Measurements from ENCODE around the gene SLC25A38.
"Not testable (repeated sequence)": the region's sequence is repeated elsewhere in the genome, so short reads cannot be mapped to it uniquely, and the experiment has no call there.

SLC25A38 gene

DNA sequence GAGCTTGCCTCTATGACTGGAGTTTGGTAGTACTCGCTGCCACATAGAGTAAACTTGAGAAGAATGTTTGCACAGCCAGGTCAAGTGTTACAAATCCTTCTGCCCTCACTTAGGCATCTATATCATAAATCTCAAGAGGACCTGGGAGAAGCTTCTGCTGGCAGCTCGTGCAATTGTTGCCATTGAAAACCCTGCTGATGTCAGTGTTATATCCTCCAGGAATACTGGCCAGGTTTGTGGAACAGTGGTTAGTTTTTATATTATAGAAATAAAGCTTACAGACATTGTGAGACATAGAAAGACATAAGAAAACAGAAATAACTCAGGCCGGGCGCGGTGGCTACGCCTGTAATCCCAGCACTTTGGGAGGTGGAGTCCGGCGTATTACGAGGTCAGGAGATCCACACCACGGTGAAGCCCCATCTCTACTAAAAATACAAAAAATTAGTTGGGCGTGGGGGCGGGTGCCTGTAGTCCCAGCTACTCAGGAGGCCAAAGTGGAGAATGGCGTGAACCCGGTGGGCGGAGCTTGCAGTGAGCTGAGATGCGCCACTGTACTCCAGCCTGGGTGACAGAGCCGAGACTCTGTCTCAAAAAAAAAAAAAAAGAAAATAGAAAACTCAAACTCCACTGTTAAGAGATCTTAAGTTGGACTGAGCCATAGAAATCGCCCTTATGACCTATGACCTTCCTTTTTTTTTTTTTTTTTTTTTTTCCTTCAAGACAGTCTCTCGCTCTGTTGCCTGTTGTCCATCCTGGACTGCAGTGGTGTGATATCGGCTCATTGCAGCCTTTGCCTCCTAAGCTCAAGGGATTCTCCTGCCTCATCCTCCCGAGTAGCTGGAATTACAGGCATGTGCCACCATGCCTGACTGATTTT is 25.6 kb downstream of the SLC25A38 start:
- DNase-seq, result no peak

DNA sequence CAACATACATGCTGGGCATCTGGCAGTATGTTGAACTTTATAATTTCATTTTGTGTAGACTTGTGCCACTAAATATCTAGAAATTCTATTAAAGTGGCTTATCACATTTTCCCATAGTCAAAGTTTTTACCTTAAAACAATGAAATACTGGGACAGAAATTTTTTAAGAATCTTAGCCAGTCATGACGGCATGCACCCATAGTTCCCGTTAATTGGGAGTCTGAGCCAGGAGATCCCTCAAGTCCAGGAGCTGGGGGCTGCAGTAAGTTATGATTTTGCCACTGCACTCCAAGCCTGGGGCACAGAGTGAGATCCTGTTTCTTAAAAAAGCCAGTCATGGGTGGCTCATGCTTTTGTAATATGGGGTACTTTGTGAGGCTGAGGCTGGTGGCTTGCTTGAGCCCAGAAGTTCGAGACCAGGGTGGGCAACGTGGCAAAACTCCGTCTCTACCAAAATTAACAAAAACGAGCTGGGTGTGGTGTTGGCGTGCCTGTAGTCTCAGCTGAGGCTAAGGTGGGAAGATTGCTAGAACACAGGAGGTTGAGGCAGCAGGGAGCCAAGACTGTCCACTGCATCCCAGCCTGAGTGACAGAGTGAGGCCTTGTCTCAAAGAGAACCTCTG is 26.5 kb downstream of the SLC25A38 start:
- no peak for DNase-seq

GRCh38 chr3:39410893-39411292 is 27.7 kb downstream of the SLC25A38 start:
- DNase-seq, result no peak

GRCh38 chr3:39412668-39413260 is 29.6 kb downstream of the SLC25A38 start:
- DNase-seq, result no peak

DNA sequence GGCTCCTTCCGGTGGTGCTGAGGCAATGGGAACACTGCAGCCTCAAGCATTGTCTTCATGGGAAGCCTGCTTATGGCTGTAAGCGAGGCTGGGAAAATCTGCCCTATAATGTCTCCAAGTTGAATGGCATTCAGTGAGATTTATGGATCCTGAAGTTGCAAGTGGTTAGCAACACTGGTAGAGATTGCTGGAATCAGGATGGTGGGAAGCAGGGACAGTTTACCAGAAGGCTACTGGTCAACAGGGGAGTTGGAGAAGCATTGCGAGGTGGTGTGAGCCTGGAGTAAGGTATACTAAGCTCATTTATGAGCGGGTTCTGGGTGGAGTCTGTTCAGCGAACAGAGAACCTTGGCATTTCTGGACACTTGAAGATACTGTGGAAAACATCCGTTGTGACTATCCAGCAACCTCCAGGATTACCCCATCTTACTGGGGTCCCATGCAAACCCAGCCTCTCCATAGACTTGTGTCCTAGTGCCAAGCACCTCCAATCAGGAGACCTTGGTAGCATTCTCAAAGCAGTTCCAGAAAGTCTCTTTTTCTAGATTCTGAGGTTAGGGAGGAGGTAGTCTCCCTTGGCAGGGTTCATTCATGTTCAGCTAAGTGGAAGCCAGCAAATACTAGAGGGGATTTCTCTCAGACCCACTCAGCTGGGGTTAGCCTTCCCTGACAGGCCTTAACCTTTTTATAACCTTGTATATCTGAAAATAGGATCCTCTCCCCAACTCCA is 30.7 kb downstream of the SLC25A38 start:
- no peak for DNase-seq

DNA sequence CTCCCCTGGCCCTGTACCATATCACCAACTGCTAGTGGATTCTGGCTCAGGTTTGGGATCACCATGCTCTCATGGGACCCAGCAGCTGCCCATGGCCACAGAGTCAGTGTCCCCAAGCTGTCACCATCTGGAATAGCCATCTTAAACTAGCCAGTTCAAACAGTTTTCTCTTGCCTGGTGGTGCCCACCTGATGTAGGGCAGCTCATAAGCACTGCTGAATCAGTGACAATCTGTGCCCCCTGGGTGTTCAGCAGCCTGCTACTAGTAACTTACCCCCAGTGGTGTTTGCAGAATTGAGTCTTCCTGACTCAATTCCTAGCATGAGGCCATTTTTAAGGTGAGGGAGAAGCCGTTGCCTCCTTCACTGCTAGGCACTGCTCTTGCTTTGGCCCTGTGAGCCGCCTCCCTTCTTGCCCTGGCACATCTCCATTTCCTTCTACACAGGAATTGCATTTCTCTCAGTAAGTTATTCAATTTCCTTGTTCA is 31.3 kb downstream of the SLC25A38 start:
- DNase-seq, result no peak

DNA sequence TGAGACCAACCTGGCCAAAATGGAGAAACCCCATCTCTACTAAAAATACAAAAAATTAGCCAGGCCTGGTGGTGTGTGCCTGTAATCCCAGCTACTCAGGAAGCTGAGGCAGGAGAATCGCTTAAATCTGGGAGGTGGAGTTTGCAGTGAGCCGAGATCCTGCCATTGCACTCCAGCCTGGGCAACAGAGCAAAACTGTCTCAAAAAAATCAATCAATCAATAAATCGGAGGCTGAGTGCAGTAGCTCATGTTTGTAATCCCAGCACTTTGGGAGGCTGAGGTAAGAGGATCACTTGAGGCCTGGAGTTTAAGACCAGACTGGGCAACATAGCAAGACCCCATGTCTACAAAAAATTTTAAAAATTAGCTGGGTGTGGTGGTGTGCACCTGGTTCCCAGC is 32.1 kb downstream of the SLC25A38 start:
- not testable (repeated sequence) for DNase-seq

GRCh38 chr3:39415983-39416382 is 32.8 kb downstream of the SLC25A38 start:
- no peak for DNase-seq

- not testable (repeated sequence) for DNase-seq
Measured at GRCh38 chr3:39416998-39417397, 33.8 kb downstream of the SLC25A38 start.

DNA sequence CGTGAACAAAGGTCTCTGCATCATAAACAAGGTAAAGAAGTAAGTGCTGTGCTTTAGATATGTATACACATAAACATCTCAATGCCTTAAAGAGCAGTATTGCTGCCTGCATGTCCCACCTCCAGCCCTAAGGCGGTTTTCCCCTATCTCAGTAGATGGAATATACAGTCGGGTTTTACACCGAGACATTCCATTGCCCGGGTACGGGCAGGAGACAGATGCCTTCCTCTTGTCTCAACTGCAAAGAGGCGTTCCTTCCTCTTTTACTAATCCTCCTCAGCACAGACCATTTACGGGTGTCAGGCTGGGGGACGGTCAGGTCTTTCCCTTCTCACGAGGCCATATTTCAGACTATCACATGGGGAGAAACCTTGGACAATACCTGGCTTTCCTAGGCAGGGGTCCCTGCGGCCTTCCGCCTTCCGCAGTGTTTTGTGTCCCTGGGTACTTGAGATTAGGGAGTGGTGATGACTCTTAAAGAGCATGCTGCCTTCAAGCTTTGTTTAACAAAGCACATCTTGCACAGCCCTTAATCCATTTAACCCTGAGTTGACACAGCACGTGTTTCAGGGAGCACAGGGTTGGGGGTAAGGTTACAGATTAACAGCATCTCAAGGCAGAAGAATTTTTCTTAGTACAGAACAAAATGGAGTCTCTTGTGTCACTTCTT is 35.5 kb downstream of the SLC25A38 start:
- DNase-seq, result not testable (repeated sequence)

- no peak for DNase-seq
Measured at GRCh38 chr3:39419742-39420315, 36.7 kb downstream of the SLC25A38 start.

DNA sequence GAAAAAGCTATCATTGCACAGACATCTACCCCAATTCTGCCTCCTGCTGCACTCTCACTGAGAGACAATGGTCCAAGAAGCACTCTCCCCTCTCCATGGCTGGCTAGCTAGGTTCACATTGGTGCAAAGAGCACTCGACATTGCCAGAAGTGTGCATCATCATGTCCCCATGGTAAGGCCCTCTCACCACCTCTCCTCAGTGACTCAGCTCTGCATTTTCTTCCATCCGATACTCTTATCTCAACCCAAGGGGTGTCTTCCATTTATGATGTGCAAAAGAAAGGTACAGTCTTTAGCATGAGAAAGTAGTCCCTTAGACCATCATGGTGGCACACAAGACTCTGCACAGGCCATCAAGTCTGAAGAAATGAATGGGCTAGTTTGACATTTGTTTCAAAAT is 37.4 kb downstream of the SLC25A38 start:
- DNase-seq, result no peak

DNA sequence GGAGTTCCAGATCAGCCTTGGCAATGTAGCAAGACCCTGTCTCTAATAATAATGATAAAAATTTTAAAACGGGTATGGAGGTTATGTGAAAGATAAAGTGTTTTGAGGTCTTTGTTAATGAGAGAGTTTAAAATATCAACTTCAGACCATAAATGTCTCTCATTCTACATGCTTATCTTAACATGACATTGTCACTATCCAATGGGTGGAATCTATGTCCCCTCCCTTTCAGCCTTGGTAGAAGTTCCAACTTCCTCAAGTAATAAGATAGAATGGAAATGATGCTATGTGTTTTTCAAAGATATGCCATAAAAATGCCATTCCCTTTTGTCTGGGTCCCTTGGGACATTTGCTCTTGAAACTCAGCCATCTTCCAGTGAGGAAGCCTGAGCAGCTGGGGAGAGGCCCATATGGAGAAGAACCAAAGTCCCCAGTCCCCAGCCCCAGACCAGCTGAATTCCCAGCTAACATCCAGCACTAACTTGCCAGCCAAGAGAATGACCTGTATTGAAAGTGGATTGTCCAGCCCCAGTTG is 40.3 kb downstream of the SLC25A38 start:
- DNase-seq, result no peak

DNA sequence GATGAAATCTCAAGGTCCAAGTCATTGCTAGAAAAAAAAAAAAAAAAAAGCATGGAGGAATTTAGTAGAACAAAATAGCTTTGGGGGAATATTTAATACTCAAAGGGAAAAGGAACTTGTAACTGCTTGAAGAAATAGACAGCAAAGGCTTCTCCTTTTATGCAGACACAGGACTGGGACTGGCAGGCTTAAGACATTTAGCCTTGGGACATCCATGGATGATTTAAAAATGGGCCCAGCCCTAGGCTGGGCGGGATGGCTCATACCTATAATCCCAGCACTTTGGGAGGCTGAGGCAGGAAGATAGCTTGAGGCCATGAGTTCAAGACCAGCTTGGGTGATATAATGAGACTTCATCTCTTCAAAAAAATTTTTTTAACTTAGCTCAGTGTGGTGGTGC is 43.1 kb downstream of the SLC25A38 start:
- DNase-seq, result no peak

GRCh38 chr3:39427506-39427905 is 44.3 kb downstream of the SLC25A38 start:
- no peak for DNase-seq

- peak; percentile 34 for DNase-seq
Measured at GRCh38 chr3:39428745-39429201, 45.6 kb downstream of the SLC25A38 start.

GRCh38 chr3:39429466-39429865 is 46.3 kb downstream of the SLC25A38 start:
- no peak for DNase-seq

- DNase-seq, result no peak
Measured at GRCh38 chr3:39432342-39432741, 49.2 kb downstream of the SLC25A38 start.

GRCh38 chr3:39433642-39434041 is 50.5 kb downstream of the SLC25A38 start:
- DNase-seq, result no peak

GRCh38 chr3:39434574-39434973 is 51.4 kb downstream of the SLC25A38 start:
- no peak for DNase-seq

GRCh38 chr3:39435006-39435748 is 52.0 kb downstream of the SLC25A38 start:
- no peak for DNase-seq

Data from right hindlimb (tissue), 1 donor.